Activated naive CD8-positive, alpha-beta T cell treated with anti-CD3 and anti-CD28 coated beads, Interleukin-2, amount 10 ng/mL, durations not matched to agents 7 days and 5 days (primary cell): ENCODE results near the gene MTA1. TPM values are rescaled to one million over a fixed set of nuclear protein-coding genes. Genes with fewer than 3 reads are reported as not detected.

Experiments used
- ATAC-seq: fragments of 150-1000 bp; cut with Tn5 transposase; one replicate; pipeline ENCODE4 v1.10.0; 2021; ENCODE audit warnings: low read depth, moderate library complexity
- POLR2A ChIA-PET: fragments of 350-600 bp; sonication (Branson Sonifier 250); formaldehyde crosslinking; loops from one replicate; lab custom pipeline; 2021; ENCODE audit warnings: antibody characterized with exemption; lab: Charles Lee
- DNase-seq: peaks from one replicate; pipeline ENCODE4 v3.0.0; 2021
- H3K27ac Mint-ChIP-seq: one replicate; pipeline ENCODE4 v1.8.0; 2022; ENCODE audit warnings: mild to moderate bottlenecking, mixed read lengths
- H3K27me3 Mint-ChIP-seq: one replicate; pipeline ENCODE4 v1.8.0; 2022; ENCODE audit warnings: mild to moderate bottlenecking, moderate library complexity, mixed read lengths
- H3K36me3 Mint-ChIP-seq: one replicate; pipeline ENCODE4 v1.8.0; 2021; ENCODE audit warnings: mild to moderate bottlenecking, mixed read lengths
- H3K4me1 Mint-ChIP-seq: one replicate; pipeline ENCODE4 v1.8.0; 2021; ENCODE audit warnings: mixed read lengths
- H3K4me3 Mint-ChIP-seq: one replicate; pipeline ENCODE4 v1.8.0; 2022; ENCODE audit warnings: mild to moderate bottlenecking, moderate library complexity, mixed read lengths
- H3K9me3 Mint-ChIP-seq: one replicate; pipeline ENCODE4 v1.8.0; 2021; ENCODE audit warnings: mixed read lengths
- total RNA-seq, 2 experiments: library from RNA; stranded (reverse); gene quantifications; one replicate each; pipeline ENCODE4 v1.2.3, GENCODE V29; 2021

MTA1 gene
- total RNA-seq, 2 experiments from 2014 or later: 120 to 132 TPM

- Mint-ChIP-seq H3K27ac (no peak overlapping the region), H3K9me3 (no peaks in the 10 kb centered on the region), H3K4me3 (no peak overlapping the region), H3K4me1 (no peaks in the 10 kb centered on the region), H3K36me3 (peaks cover 2% of the 10 kb centered on the region), H3K27me3 (no peaks in the 10 kb centered on the region)
- POLR2A ChIA-PET: no interaction called here
- DNase-seq (no peak), ATAC-seq (no peak)
Measured at GRCh38 chr14:105383083-105383730, 36.4 kb upstream of the MTA1 start.

GRCh38 chr14:105384041-105384557 is 35.5 kb upstream of the MTA1 start:
- POLR2A ChIA-PET: no interaction called here
- ATAC-seq (no peak), DNase-seq (no peak)
- Mint-ChIP-seq H3K9me3 (no peaks in the 10 kb centered on the region), H3K27ac (no peak overlapping the region), H3K4me3 (no peak overlapping the region), H3K4me1 (no peaks in the 10 kb centered on the region), H3K27me3 (no peaks in the 10 kb centered on the region), H3K36me3 (peaks cover 2% of the 10 kb centered on the region)

- ATAC-seq: no peak
- Mint-ChIP-seq H3K4me3 (no peak overlapping the region), H3K36me3 (peaks cover 2% of the 10 kb centered on the region), H3K27me3 (no peaks in the 10 kb centered on the region), H3K4me1 (no peaks in the 10 kb centered on the region), H3K27ac (no peak overlapping the region), H3K9me3 (no peaks in the 10 kb centered on the region)
- no peak for DNase-seq
- POLR2A ChIA-PET: no interaction called here
Measured at GRCh38 chr14:105384605-105385321, 34.9 kb upstream of the MTA1 start.

- peaks cover 2% of the 10 kb centered on the region for H3K36me3 Mint-ChIP-seq
- H3K27ac Mint-ChIP-seq: no peak overlapping the region
- H3K9me3 Mint-ChIP-seq: no peaks in the 10 kb centered on the region
- DNase-seq (no peak), ATAC-seq (no peak)
- POLR2A ChIA-PET: no interaction called here
- H3K4me3 Mint-ChIP-seq: no peak overlapping the region
- peaks cover 4% of the 10 kb centered on the region for H3K4me1 Mint-ChIP-seq
- H3K27me3 Mint-ChIP-seq: no peaks in the 10 kb centered on the region
Measured at GRCh38 chr14:105385322-105385637, 34.3 kb upstream of the MTA1 start.

- Mint-ChIP-seq H3K36me3 (peaks cover 2% of the 10 kb centered on the region), H3K27ac (no peak overlapping the region), H3K4me3 (no peak overlapping the region), H3K9me3 (no peaks in the 10 kb centered on the region), H3K4me1 (peaks cover 6% of the 10 kb centered on the region), H3K27me3 (no peaks in the 10 kb centered on the region)
- POLR2A ChIA-PET: no interaction called here
- ATAC-seq (no peak), DNase-seq (no peak)
Measured at GRCh38 chr14:105385698-105386365, 33.8 kb upstream of the MTA1 start.

- DNase-seq: no peak
- Mint-ChIP-seq H3K9me3 (no peaks in the 10 kb centered on the region), H3K36me3 (peaks cover 2% of the 10 kb centered on the region), H3K4me1 (peaks cover 6% of the 10 kb centered on the region), H3K4me3 (no peak overlapping the region), H3K27ac (no peak overlapping the region), H3K27me3 (no peaks in the 10 kb centered on the region)
- POLR2A ChIA-PET: no interaction called here
- ATAC-seq: no peak
Measured at GRCh38 chr14:105386581-105387529, 32.8 kb upstream of the MTA1 start.

- Mint-ChIP-seq H3K27ac (no peak overlapping the region), H3K27me3 (no peaks in the 10 kb centered on the region), H3K9me3 (no peaks in the 10 kb centered on the region), H3K4me3 (no peak overlapping the region), H3K36me3 (peaks cover 2% of the 10 kb centered on the region), H3K4me1 (peaks cover 6% of the 10 kb centered on the region)
- DNase-seq (no peak), ATAC-seq (no peak)
- POLR2A ChIA-PET: no interaction called here
Measured at GRCh38 chr14:105387530-105387922, 32.1 kb upstream of the MTA1 start.

GRCh38 chr14:105388110-105388951 is 31.3 kb upstream of the MTA1 start:
- Mint-ChIP-seq H3K27ac (no peak overlapping the region), H3K9me3 (no peaks in the 10 kb centered on the region), H3K36me3 (peaks cover 2% of the 10 kb centered on the region), H3K27me3 (no peaks in the 10 kb centered on the region), H3K4me3 (no peak overlapping the region), H3K4me1 (peaks cover 6% of the 10 kb centered on the region)
- no peak for ATAC-seq
- DNase-seq: no peak
- POLR2A ChIA-PET: no interaction called here

GRCh38 chr14:105388976-105389375 is 30.7 kb upstream of the MTA1 start:
- Mint-ChIP-seq H3K27ac (no peak overlapping the region), H3K36me3 (no peaks in the 10 kb centered on the region), H3K4me1 (peaks cover 6% of the 10 kb centered on the region), H3K9me3 (no peaks in the 10 kb centered on the region), H3K4me3 (no peak overlapping the region), H3K27me3 (no peaks in the 10 kb centered on the region)
- ATAC-seq: no peak
- no peak for DNase-seq
- POLR2A ChIA-PET: no interaction called here

GRCh38 chr14:105389534-105389933 is 30.1 kb upstream of the MTA1 start:
- no peak for ATAC-seq
- H3K27me3 Mint-ChIP-seq: no peaks in the 10 kb centered on the region
- POLR2A ChIA-PET: interaction anchor here (0.9 kb wide), 1 partner anchor 14 kb away, joined by 3 read pairs; no protein-coding TSS in a partner anchor

GRCh38 chr14:105389976-105390848 is 29.4 kb upstream of the MTA1 start:
- Mint-ChIP-seq H3K4me1 (peaks cover 6% of the 10 kb centered on the region), H3K9me3 (no peaks in the 10 kb centered on the region), H3K36me3 (no peaks in the 10 kb centered on the region), H3K4me3 (peak overlapping the region; percentile 25), H3K27me3 (no peaks in the 10 kb centered on the region), H3K27ac (peak overlapping the region; percentile 71)
- POLR2A ChIA-PET: interaction anchor here (0.9 kb wide), 1 partner anchor 14 kb away, joined by 3 read pairs; no protein-coding TSS in a partner anchor
- DNase-seq (no peak), ATAC-seq (peak; percentile 66)

More at GRCh38 chr14:105389534-105389933, 30.1 kb upstream of the MTA1 start:
- no peaks in the 10 kb centered on the region for H3K9me3 Mint-ChIP-seq
- peaks cover 6% of the 10 kb centered on the region for H3K4me1 Mint-ChIP-seq
- H3K4me3 Mint-ChIP-seq: no peak overlapping the region
- DNase-seq: no peak
- no peak overlapping the region for H3K27ac Mint-ChIP-seq
- no peaks in the 10 kb centered on the region for H3K36me3 Mint-ChIP-seq
